Measurements from ENCODE around the gene AUP1. TPM values are rescaled to one million over a fixed set of nuclear protein-coding genes. Genes with fewer than 3 reads are reported as not detected.

AUP1 gene
- total and polyA plus RNA-seq, 11 donors = 33.6 to 168 (median 56.4) TPM

DNA sequence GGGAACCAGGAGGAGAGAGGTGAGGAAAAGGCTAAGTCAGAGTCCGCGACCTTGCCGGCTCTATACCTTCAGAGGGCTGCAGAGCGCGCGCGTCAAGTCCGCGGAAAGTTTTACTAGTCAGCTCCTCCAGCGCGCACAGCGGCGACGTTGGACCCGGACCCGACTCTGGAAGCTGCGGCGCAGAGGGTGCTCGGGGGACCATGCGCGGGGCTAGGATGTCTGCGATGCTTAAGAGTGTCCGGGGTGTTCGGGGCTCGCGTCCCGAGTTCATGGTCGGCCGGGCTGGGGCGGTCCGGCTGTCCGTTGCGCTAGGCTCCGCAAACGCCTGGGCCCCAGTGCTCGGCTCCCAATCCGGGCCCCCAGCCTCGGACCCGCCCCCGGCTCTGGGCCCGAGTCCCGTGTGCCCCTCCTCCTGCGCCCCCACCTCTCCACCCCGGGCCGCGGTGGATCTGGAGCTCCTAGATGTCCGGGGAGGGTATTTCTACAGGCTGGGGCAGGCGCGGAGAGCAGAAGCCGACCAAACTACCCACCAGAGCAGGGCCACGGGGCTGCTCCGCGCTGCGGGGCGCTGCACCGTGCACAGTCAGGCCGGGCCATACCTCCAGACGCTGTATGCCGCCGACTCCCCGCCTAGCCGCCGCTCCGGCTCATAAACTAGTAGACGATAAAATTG, 30.1 kb downstream of the AUP1 start, which contains the start of gene LBX2:
Gene LBX2, minus strand, starts transcription at position 337 of the 673 bp plus-strand sequence. Its CDS starts 66 bp downstream, at position 271.
- H3K4me3 ChIP-seq = peak within 1 kb of the TSS in 11 of 12 donors; percentile 9 to 61 (median 20)
- intact Hi-C loops (cut with DNase I) = no loop called here
- ATAC-seq = no peak
- TF ChIP-seq, protein P1, sequence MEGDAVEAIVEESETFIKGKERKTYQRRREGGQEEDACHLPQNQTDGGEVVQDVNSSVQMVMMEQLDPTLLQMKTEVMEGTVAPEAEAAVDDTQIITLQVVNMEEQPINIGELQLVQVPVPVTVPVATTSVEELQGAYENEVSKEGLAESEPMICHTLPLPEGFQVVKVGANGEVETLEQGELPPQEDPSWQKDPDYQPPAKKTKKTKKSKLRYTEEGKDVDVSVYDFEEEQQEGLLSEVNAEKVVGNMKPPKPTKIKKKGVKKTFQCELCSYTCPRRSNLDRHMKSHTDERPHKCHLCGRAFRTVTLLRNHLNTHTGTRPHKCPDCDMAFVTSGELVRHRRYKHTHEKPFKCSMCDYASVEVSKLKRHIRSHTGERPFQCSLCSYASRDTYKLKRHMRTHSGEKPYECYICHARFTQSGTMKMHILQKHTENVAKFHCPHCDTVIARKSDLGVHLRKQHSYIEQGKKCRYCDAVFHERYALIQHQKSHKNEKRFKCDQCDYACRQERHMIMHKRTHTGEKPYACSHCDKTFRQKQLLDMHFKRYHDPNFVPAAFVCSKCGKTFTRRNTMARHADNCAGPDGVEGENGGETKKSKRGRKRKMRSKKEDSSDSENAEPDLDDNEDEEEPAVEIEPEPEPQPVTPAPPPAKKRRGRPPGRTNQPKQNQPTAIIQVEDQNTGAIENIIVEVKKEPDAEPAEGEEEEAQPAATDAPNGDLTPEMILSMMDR (IDR thresholded peaks at IDR 0.05) = no peak
- no peak for TF ChIP-seq POLR2A (IDR thresholded peaks at IDR 0.05)
- H3K27me3 ChIP-seq = peaks cover 21 to 65% (median 35%) of the 10 kb centered on the region in 9 donors
- peak in 1 of 5 donors; percentile 25 for DNase-seq
- H3K36me3 ChIP-seq = peaks cover 0 to 2% (median under 1%) of the 10 kb centered on the region in 9 donors
- 2 to 6% (median 3%) methylated on average over 33 to 65 of the region's 65 CpGs for WGBS, 4 donors
- H3K4me1 ChIP-seq = peaks cover 5 to 52% (median 36%) of the 10 kb centered on the region in 12 donors
- H3K27ac ChIP-seq = no peak within 1 kb of the TSS
- H3K9me3 ChIP-seq = no peaks in the 10 kb centered on the region

DNA sequence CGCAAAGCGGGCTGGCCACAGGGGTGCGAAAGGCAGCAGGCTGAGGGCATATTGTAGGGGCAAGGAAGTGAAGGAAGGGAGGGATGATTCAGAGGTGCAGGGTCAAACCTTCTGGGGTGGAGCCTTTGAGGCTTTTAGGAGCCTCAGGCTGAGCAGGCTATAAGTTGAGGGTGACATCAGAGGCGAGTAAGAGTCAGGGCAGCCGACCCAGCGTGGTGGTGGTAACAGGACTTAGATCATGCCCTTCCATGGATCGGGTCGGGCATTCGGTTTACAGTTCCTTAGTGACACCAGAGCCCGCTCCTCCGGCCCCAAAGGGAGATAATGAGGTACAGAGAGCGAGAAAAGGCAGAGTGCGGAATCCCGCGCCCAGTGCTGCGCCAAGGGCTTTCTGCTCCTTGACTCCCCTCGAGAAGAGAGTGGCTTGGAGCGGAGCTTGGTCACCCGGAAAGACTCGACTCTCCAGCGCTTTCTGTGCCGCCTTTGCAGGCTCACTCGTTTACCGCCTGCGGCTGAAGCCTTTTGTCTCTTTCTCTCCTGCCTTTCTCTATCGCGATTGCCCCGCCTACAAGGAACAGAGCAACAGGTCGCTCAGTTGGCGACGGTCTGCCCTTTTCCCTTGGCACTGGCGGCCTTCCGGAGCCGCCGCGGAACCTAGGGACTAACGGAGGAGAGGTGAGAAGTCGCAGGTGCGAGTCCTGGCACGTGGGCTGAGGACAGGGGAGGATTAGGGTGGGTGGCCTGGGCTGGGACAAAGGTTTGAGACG, 30.8 kb downstream of the AUP1 start:
- ATAC-seq (no peak), DNase-seq (no peak)
- H3K9me3 ChIP-seq = no peaks in the 10 kb centered on the region
- peaks cover 5 to 44% (median 32%) of the 10 kb centered on the region in 12 donors for H3K4me1 ChIP-seq
- peaks cover 21 to 65% (median 35%) of the 10 kb centered on the region in 9 donors for H3K27me3 ChIP-seq
- WGBS, 4 donors = 1 to 3% (median 2%) methylated on average over 41 of the region's 41 CpGs
- peak overlapping the region; percentile 9 to 61 (median 25) for H3K4me3 ChIP-seq
- no peak overlapping the region for H3K27ac ChIP-seq
- intact Hi-C loops (cut with DNase I) = no loop called here
- peaks cover 0 to 9% (median 8%) of the 10 kb centered on the region in 9 donors for H3K36me3 ChIP-seq
- TF ChIP-seq POLR2A (IDR thresholded peaks at IDR 0.05) = no peak
- TF ChIP-seq, protein P1 (IDR thresholded peaks at IDR 0.05) = no peak

DNA sequence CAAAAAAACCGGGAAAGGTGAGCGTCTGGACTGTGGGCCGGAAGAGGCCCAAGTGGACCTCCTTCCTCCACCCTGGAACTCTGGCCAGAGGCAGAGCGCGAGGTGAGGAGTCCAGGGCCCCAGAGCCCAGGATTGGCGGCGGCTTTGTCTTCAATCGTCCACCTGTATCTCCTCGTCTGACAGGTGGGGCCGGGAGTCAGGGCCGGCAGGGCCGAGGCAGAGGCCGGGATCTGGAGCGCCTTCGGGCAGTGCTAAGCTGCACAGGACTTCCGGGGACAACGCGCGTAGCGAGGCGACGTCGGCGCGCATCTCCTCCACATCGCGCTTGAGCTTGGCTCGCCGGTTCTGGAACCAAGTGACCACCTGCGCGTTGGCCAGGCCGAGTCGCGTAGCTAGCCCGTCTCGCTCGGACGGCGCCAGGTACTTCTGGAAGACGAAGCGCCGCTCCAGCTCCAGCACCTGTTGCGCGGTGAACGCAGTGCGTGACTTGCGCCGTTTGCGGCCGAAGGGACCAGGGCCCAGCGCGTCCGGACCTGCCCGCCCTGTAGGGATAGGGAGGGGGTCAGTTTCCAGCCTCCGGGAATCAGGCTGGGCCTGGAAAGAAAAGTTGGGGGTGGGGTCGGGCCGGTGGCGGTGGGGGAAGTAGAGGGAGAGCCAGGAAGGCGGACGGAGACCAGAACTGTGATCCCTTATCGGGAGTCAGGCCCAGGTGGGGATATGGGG, 31.6 kb downstream of the AUP1 start:
- peaks cover 5 to 38% (median 32%) of the 10 kb centered on the region in 12 donors for H3K4me1 ChIP-seq
- no peaks in the 10 kb centered on the region for H3K9me3 ChIP-seq
- H3K27ac ChIP-seq = no peak overlapping the region
- ATAC-seq = peak in 1 of 4 donors; percentile 4
- intact Hi-C loops (cut with DNase I) = no loop called here
- peak overlapping the region; percentile 9 to 61 (median 25) for H3K4me3 ChIP-seq
- H3K27me3 ChIP-seq = peaks cover 21 to 63% (median 35%) of the 10 kb centered on the region in 9 donors
- WGBS, 4 donors = 2 to 6% (median 2%) methylated on average over 24 to 61 of the region's 61 CpGs
- DNase-seq = peak in 2 of 5 donors; percentile 30 to 67
- peaks cover 0 to 16% (median 15%) of the 10 kb centered on the region in 9 donors for H3K36me3 ChIP-seq
- TF ChIP-seq, protein P1 (IDR thresholded peaks at IDR 0.05) = no peak
- no peak for TF ChIP-seq POLR2A (IDR thresholded peaks at IDR 0.05)

Measured in heart left ventricle (tissue), 16 donors.